Measurements from ENCODE around the gene TCF21. TPM values are rescaled to one million over a fixed set of nuclear protein-coding genes. Genes with fewer than 3 reads are reported as not detected.

Gene TCF21
- total RNA-seq, 2 experiments from 2014 or later = not detected

DNA sequence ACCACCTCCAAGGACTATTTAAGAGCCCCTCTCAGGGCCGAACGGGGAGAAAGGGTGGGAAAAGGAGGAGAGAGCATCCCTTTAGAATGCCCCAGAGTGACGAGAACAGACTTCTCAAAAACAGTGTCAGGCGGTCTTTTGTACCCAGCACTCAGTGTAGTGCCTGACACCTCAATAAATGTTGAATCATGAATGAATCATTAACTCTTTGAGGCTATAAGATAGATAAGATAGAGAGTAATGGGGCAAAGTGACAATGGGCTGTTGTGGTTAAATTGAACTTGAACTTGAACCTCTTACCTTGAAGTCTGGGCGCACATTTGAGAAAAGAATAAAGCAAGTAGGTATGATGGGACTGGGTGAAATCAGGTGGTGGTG lies 7.4 kb downstream of the TCF21 start:
- no peaks in the 10 kb centered on the region for H3K4me1 ChIP-seq (ENCODE audit: insufficient read depth, low read length, poor library complexity, severe bottlenecking)
- POLR2A ChIA-PET = no interaction called here
- no peaks in the 10 kb centered on the region for H4K20me1 ChIP-seq (ENCODE audit: insufficient read depth, low read length)
- CTCF ChIA-PET (ENCODE audit: unreplicated experiment) = no interaction called here
- H3K9me3 ChIP-seq (ENCODE audit: low read length) = no peaks in the 10 kb centered on the region
- no peaks in the 10 kb centered on the region for H3K36me3 ChIP-seq (ENCODE audit: insufficient read depth, low read length)
- TF ChIP-seq, protein P1, sequence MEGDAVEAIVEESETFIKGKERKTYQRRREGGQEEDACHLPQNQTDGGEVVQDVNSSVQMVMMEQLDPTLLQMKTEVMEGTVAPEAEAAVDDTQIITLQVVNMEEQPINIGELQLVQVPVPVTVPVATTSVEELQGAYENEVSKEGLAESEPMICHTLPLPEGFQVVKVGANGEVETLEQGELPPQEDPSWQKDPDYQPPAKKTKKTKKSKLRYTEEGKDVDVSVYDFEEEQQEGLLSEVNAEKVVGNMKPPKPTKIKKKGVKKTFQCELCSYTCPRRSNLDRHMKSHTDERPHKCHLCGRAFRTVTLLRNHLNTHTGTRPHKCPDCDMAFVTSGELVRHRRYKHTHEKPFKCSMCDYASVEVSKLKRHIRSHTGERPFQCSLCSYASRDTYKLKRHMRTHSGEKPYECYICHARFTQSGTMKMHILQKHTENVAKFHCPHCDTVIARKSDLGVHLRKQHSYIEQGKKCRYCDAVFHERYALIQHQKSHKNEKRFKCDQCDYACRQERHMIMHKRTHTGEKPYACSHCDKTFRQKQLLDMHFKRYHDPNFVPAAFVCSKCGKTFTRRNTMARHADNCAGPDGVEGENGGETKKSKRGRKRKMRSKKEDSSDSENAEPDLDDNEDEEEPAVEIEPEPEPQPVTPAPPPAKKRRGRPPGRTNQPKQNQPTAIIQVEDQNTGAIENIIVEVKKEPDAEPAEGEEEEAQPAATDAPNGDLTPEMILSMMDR (conservative IDR thresholded peaks at IDR 0.05; ENCODE audit: low read length) = no peak
- TF ChIP-seq EZH2phosphoT487 (IDR thresholded peaks at IDR 0.05; ENCODE audit: borderline replicate concordance, low read depth, low read length) = no peak
- intact Hi-C loops (cut with micrococcal nuclease; ENCODE audit: unreplicated experiment) = no loop called here
- no peaks in the 10 kb centered on the region for H3K79me2 ChIP-seq (ENCODE audit: insufficient read depth, low read depth, low read length)
- no TSS peak for BruUV-seq (replicated peaks)
- H3K4me2 ChIP-seq (ENCODE audit: low read length) = no peak overlapping the region
- no peak for DNase-seq (ENCODE audit: low spot score)
- no peak overlapping the region for H2AFZ ChIP-seq (ENCODE audit: low read length)
- H3K4me3 ChIP-seq (ENCODE audit: low read depth, low read length, poor library complexity, severe bottlenecking) = no peak overlapping the region
- H3K9me2 ChIP-seq (ENCODE audit: insufficient read depth, low read length) = no peaks in the 10 kb centered on the region
- no peak overlapping the region for H3K27ac ChIP-seq (ENCODE audit: low read depth, low read length, poor library complexity, severe bottlenecking)

DNA sequence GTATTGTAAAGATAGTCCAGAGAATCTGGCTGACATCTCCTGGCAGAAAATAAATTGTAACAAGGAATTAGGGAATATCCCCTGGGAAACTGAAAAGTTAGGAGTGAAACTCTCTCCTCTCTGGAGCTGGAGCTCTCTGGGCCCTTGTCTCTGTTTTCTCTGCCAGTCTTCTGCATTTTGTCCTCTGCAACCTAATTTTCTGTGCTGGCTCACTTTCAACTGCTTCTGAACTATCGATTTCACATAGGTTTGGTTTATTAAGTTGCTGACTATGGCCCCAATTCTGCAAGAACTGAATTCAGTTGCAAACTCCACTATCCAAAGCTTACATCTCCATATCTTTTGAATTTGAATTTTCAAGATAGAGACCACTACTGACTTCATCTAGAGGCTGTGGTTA lies 9.3 kb downstream of the TCF21 start:
- TF ChIP-seq, protein P1 (conservative IDR thresholded peaks at IDR 0.05; ENCODE audit: low read length) = no peak
- no peak for TF ChIP-seq EZH2phosphoT487 (IDR thresholded peaks at IDR 0.05; ENCODE audit: borderline replicate concordance, low read depth, low read length)
- no peaks in the 10 kb centered on the region for H4K20me1 ChIP-seq (ENCODE audit: insufficient read depth, low read length)
- no peaks in the 10 kb centered on the region for H3K4me1 ChIP-seq (ENCODE audit: insufficient read depth, low read length, poor library complexity, severe bottlenecking)
- no peak for DNase-seq (ENCODE audit: low spot score)
- H3K9me2 ChIP-seq (ENCODE audit: insufficient read depth, low read length) = no peaks in the 10 kb centered on the region
- H3K79me2 ChIP-seq (ENCODE audit: insufficient read depth, low read depth, low read length) = no peaks in the 10 kb centered on the region
- ChIA-PET CTCF (ENCODE audit: unreplicated experiment) (no interaction called here), POLR2A (no interaction called here)
- BruUV-seq (replicated peaks) = no TSS peak
- no peak overlapping the region for H2AFZ ChIP-seq (ENCODE audit: low read length)
- no peaks in the 10 kb centered on the region for H3K36me3 ChIP-seq (ENCODE audit: insufficient read depth, low read length)
- no peaks in the 10 kb centered on the region for H3K9me3 ChIP-seq (ENCODE audit: low read length)
- intact Hi-C loops (cut with micrococcal nuclease; ENCODE audit: unreplicated experiment) = no loop called here
- H3K4me2 ChIP-seq (ENCODE audit: low read length) = no peak overlapping the region
- no peak overlapping the region for H3K4me3 ChIP-seq (ENCODE audit: low read depth, low read length, poor library complexity, severe bottlenecking)
- no peak overlapping the region for H3K27ac ChIP-seq (ENCODE audit: low read depth, low read length, poor library complexity, severe bottlenecking)

DNA sequence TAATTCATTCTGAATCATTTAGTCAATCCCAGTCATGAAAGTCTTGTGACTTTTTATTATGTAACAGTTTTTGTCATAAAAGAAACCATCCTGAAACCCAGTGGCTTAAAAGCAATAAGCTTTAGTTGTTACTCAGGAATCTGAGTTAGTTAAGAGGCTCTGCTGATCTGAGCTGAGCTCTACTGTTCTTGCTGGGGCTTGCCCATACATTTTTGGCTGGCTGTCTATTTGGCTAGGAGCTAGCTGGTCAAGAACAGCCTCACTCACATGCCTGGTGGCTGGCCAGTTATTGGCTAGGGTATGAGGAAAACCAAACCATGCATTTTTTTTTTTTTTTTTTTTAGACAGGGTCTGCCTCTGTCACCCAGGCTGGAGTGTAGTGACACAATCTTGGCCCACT lies 10.6 kb downstream of the TCF21 start:
- Histone ChIP-seq H3K9me2 (ENCODE audit: insufficient read depth, low read length) (no peaks in the 10 kb centered on the region), H3K79me2 (ENCODE audit: insufficient read depth, low read depth, low read length) (no peaks in the 10 kb centered on the region), H4K20me1 (ENCODE audit: insufficient read depth, low read length) (no peaks in the 10 kb centered on the region), H3K36me3 (ENCODE audit: insufficient read depth, low read length) (no peaks in the 10 kb centered on the region), H3K4me3 (ENCODE audit: low read depth, low read length, poor library complexity, severe bottlenecking) (no peak overlapping the region), H3K4me2 (ENCODE audit: low read length) (no peak overlapping the region), H2AFZ (ENCODE audit: low read length) (no peak overlapping the region), H3K27ac (ENCODE audit: low read depth, low read length, poor library complexity, severe bottlenecking) (no peak overlapping the region), H3K4me1 (ENCODE audit: insufficient read depth, low read length, poor library complexity, severe bottlenecking) (no peaks in the 10 kb centered on the region), H3K9me3 (ENCODE audit: low read length) (no peaks in the 10 kb centered on the region)
- no TSS peak for BruUV-seq (replicated peaks)
- TF ChIP-seq EZH2phosphoT487 (IDR thresholded peaks at IDR 0.05; ENCODE audit: borderline replicate concordance, low read depth, low read length) = no peak
- TF ChIP-seq, protein P1 (conservative IDR thresholded peaks at IDR 0.05; ENCODE audit: low read length) = no peak
- ChIA-PET POLR2A (no interaction called here), CTCF (ENCODE audit: unreplicated experiment) (no interaction called here)
- intact Hi-C loops (cut with micrococcal nuclease; ENCODE audit: unreplicated experiment) = no loop called here
- no peak for DNase-seq (ENCODE audit: low spot score)

Measured in OCI-LY7 (cell line).